ENCODE measurements around the gene TRMU.

The TRMU gene

DNA sequence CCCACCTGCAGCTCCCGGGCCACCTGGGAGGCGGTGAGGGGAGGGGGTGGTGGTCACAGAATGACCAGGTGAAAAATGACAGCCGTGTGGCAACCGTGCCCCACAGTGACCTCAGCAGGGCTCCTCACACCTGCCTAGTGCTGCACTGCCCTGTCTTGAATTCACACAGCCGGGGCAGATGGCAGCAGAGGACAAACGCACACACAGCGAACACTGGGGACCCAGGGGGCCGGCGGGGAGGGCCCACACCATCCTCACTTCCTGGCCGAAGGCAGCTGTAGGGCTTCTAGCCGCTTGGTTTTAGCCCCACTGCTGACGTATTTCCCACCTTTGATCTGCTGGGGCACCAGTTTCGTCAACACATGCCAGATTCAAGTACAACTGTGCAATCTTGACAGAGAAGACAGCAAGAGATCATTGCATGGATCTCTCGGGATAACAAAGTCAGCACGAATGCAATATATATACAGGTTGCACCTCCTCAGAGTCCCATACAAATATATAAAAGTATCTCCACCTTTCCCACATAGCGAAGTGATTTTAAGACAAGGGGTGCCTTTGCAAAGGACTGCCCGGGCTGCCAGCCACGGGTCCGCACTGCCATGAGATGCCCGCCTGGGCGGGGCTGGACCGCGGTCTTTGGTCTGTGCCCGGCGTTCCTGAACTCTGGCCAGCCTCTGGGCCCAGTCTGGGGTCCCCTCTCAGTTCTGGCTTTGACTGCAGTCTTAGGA is 26.9 kb downstream of the TRMU start (continued):
- no peak for TF ChIP-seq ZNF565 (CRISPR knock-in tag; conservative IDR thresholded peaks at IDR 0.05; ENCODE audit: low read depth)
- TF ChIP-seq CSDC2 (CRISPR knock-in tag; IDR thresholded peaks at IDR 0.05): no peak
- TF ChIP-seq, protein P1, sequence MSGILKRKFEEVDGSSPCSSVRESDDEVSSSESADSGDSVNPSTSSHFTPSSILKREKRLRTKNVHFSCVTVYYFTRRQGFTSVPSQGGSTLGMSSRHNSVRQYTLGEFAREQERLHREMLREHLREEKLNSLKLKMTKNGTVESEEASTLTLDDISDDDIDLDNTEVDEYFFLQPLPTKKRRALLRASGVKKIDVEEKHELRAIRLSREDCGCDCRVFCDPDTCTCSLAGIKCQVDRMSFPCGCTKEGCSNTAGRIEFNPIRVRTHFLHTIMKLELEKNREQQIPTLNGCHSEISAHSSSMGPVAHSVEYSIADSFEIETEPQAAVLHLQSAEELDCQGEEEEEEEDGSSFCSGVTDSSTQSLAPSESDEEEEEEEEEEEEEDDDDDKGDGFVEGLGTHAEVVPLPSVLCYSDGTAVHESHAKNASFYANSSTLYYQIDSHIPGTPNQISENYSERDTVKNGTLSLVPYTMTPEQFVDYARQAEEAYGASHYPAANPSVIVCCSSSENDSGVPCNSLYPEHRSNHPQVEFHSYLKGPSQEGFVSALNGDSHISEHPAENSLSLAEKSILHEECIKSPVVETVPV (CRISPR knock-in tag; IDR thresholded peaks at IDR 0.05): no peak

DNA sequence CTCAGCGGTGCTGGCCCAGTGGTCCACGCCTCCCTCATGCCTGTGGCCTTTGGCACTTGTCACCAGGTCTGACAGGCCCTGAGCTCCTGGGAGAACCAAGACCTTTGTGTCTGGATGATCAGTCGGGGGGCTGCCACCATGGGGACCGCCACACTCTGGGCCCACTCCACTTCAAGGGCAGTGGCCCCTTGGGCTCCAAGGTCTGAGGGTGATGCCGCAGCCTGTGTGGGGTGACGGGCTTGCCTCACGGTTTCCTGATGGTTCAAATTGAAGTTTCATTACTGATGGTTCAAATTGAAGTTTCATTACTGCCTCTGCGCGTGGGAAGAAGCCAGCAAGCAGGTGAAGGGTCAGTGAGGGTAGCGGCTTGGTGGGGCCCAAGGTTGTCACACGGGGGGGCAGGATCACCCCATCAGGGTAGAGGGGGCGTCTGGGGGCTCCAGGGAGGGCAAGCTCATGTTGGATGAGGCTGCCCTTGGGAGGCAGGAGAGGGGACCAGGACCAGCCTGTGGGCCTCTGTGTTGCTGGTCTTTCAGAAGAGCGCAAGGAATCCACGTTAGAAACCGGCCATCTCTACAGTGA is 27.5 kb downstream of the TRMU start:
- no peak for TF ChIP-seq ZFP30 (CRISPR knock-in tag; IDR thresholded peaks at IDR 0.05)
- TF ChIP-seq, protein P2, sequence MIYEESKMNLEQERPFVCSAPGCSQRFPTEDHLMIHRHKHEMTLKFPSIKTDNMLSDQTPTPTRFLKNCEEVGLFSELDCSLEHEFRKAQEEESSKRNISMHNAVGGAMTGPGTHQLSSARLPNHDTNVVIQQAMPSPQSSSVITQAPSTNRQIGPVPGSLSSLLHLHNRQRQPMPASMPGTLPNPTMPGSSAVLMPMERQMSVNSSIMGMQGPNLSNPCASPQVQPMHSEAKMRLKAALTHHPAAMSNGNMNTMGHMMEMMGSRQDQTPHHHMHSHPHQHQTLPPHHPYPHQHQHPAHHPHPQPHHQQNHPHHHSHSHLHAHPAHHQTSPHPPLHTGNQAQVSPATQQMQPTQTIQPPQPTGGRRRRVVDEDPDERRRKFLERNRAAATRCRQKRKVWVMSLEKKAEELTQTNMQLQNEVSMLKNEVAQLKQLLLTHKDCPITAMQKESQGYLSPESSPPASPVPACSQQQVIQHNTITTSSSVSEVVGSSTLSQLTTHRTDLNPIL (CRISPR knock-in tag; IDR thresholded peaks at IDR 0.05; ENCODE audit: low read depth): no peak
- no peak for TF ChIP-seq TOX (CRISPR knock-in tag; IDR thresholded peaks at IDR 0.05; ENCODE audit: borderline replicate concordance)
- no peak for TF ChIP-seq ZNF8 (CRISPR knock-in tag; IDR thresholded peaks at IDR 0.05)
- TF ChIP-seq ISL1 (CRISPR knock-in tag; IDR thresholded peaks at IDR 0.05): no peak
- TF ChIP-seq SNAI2 (CRISPR knock-in tag; IDR thresholded peaks at IDR 0.05): no peak
- no peak for TF ChIP-seq RARB (CRISPR knock-in tag; IDR thresholded peaks at IDR 0.05)
- no peak for TF ChIP-seq CSDC2 (CRISPR knock-in tag; IDR thresholded peaks at IDR 0.05)
- TF ChIP-seq, protein P1 (CRISPR knock-in tag; IDR thresholded peaks at IDR 0.05): no peak
- no peak for TF ChIP-seq BACH2 (CRISPR knock-in tag; IDR thresholded peaks at IDR 0.05; ENCODE audit: borderline replicate concordance)
- no peak for TF ChIP-seq PPARA (CRISPR knock-in tag; IDR thresholded peaks at IDR 0.05; ENCODE audit: borderline replicate concordance)
- TF ChIP-seq OSR1 (CRISPR knock-in tag; IDR thresholded peaks at IDR 0.05): no peak
- no peak for ATAC-seq

GRCh38 chr22:46363611-46364321 is 28.3 kb downstream of the TRMU start:
- TF ChIP-seq ISL1 (CRISPR knock-in tag; IDR thresholded peaks at IDR 0.05) (no peak), ZNF8 (CRISPR knock-in tag; IDR thresholded peaks at IDR 0.05) (no peak), SNAI2 (CRISPR knock-in tag; IDR thresholded peaks at IDR 0.05) (no peak), POU6F1 (CRISPR knock-in tag; IDR thresholded peaks at IDR 0.05; ENCODE audit: borderline replicate concordance, low read depth) (no peak), ZNF565 (CRISPR knock-in tag; conservative IDR thresholded peaks at IDR 0.05; ENCODE audit: low read depth) (no peak), PPARA (CRISPR knock-in tag; IDR thresholded peaks at IDR 0.05; ENCODE audit: borderline replicate concordance) (no peak), RARB (CRISPR knock-in tag; IDR thresholded peaks at IDR 0.05) (no peak), ARNTL (CRISPR knock-in tag; IDR thresholded peaks at IDR 0.05; ENCODE audit: borderline replicate concordance, low read depth) (no peak), GLIS3 (CRISPR knock-in tag; IDR thresholded peaks at IDR 0.05) (no peak), BACH2 (CRISPR knock-in tag; IDR thresholded peaks at IDR 0.05; ENCODE audit: borderline replicate concordance) (no peak), OSR1 (CRISPR knock-in tag; IDR thresholded peaks at IDR 0.05) (no peak), TSHZ2 (CRISPR knock-in tag; IDR thresholded peaks at IDR 0.05) (no peak), ZFP3 (CRISPR knock-in tag; IDR thresholded peaks at IDR 0.05) (no peak), TOX (CRISPR knock-in tag; IDR thresholded peaks at IDR 0.05; ENCODE audit: borderline replicate concordance) (no peak)
- TF ChIP-seq, protein P1 (CRISPR knock-in tag; IDR thresholded peaks at IDR 0.05): no peak
- TF ChIP-seq, protein P2 (CRISPR knock-in tag; IDR thresholded peaks at IDR 0.05; ENCODE audit: low read depth): no peak
- no peak for ATAC-seq
